SK-N-SH (cell line): ENCODE measurements around the gene DPYSL5. TPM values are rescaled to one million over a fixed set of nuclear protein-coding genes. Genes with fewer than 3 reads are reported as not detected.

Experiments
- CTCF ChIA-PET: fragments of 300-600, 350-600 bp; formaldehyde crosslinking; extraction: SDS; loops from one replicate; lab custom pipeline; 2021; lab: Yijun Ruan, JAX
- POLR2A ChIA-PET: fragments of 350-600 bp; sonication (Branson Sonifier 250); formaldehyde crosslinking; extraction: SDS; loops from one replicate; lab custom pipeline; 2020; ENCODE audit warnings: antibody characterized with exemption, inconsistent platforms; lab: Yijun Ruan, JAX
- DNase-seq: peaks from one replicate; pipeline ENCODE4 v3.0.0; 2012
- H2AFZ ChIP-seq: fragments of 200-600 bp; sonication (generic); 2 replicates; pipeline ENCODE4 v1.8.1; 2016; ENCODE audit warnings: antibody characterized with exemption, mild to moderate bottlenecking, low read depth
- H3F3A ChIP-seq: fragments of 200-600 bp; sonication (generic); replicated peaks from 2 replicates; pipeline ENCODE3; 2016; ENCODE audit warnings: antibody characterized with exemption, mild to moderate bottlenecking; ENCODE audit not compliant: insufficient read depth
- H3K27ac ChIP-seq, 2 experiments: fragments of 200-500 bp in 1 of 2; fragments of 200-600 bp in 1 of 2; sonication (Bioruptor generic) in 1 of 2; sonication (generic), shearing (Covaris generic) in 1 of 2; 2 replicates each; pipeline versions ENCODE4 v1.5.1 to v1.6.1; 2014 to 2016; ENCODE audit warnings: low read depth in 2 of 2, inconsistent platforms in 1 of 2, low read length in 1 of 2, mild to moderate bottlenecking in 1 of 2, mixed read lengths in 1 of 2
- H3K27me3 ChIP-seq: fragments of 200-600 bp; sonication (generic), shearing (Covaris generic); 2 replicates; pipeline ENCODE4 v1.6.1; 2016; ENCODE audit warnings: mixed run types; ENCODE audit not compliant: insufficient read depth
- H3K36me3 ChIP-seq, 2 experiments: fragments of 200-500 bp in 1 of 2; fragments of 200-600 bp in 1 of 2; sonication (Bioruptor generic) in 1 of 2; sonication (generic) in 1 of 2; replicated peaks in 1 of 2; 2 replicates each; pipeline versions ENCODE3 to v1.5.1; 2014 to 2016; ENCODE audit warnings: low read length in 1 of 2, mild to moderate bottlenecking in 1 of 2; ENCODE audit not compliant: insufficient read depth in 2 of 2, control insufficient read depth in 1 of 2
- H3K4me1 ChIP-seq, 2 experiments: fragments of 200-500 bp in 1 of 2; fragments of 200-600 bp in 1 of 2; sonication (Bioruptor generic) in 1 of 2; sonication (generic), shearing (Covaris generic) in 1 of 2; 2 replicates each; pipeline versions ENCODE4 v1.5.1 to v1.6.1; 2014 to 2016; ENCODE audit warnings: low read depth in 1 of 2, low read length in 1 of 2, mixed run types in 1 of 2; ENCODE audit not compliant: insufficient read depth in 2 of 2, control insufficient read depth in 1 of 2
- H3K4me2 ChIP-seq: fragments of 200-600 bp; sonication (generic), shearing (Covaris generic); 2 replicates; pipeline ENCODE4 v1.6.1; 2017; ENCODE audit warnings: mixed run types
- H3K4me3 ChIP-seq, 2 experiments: fragments of 200-500 bp in 1 of 2; fragments of 200-600 bp in 1 of 2; sonication (Bioruptor generic) in 1 of 2; sonication (generic), shearing (Covaris generic) in 1 of 2; 2 replicates each; pipeline versions ENCODE4 v1.5.1 to v1.8.1; 2014 to 2016; ENCODE audit warnings: low read depth in 2 of 2, inconsistent platforms in 1 of 2, low read length in 1 of 2, mild to moderate bottlenecking in 1 of 2, mixed read lengths in 1 of 2, moderate library complexity in 1 of 2
- H3K79me2 ChIP-seq: fragments of 200-600 bp; sonication (generic); 2 replicates; pipeline ENCODE4 v1.8.1; 2017; ENCODE audit warnings: mild to moderate bottlenecking; ENCODE audit not compliant: insufficient read depth
- H3K9ac ChIP-seq: fragments of 200-600 bp; sonication (generic); 2 replicates; pipeline ENCODE4 v1.6.1; 2017; ENCODE audit warnings: mixed run types
- H3K9me2 ChIP-seq: fragments of 200-600 bp; sonication (generic); 2 replicates; pipeline ENCODE4 v1.6.1; 2017; ENCODE audit warnings: mixed run types
- H3K9me3 ChIP-seq: fragments of 200-600 bp; sonication (generic); 2 replicates; pipeline ENCODE4 v1.6.1; 2017; ENCODE audit warnings: mixed run types, mild to moderate bottlenecking, moderate library complexity
- H4K20me1 ChIP-seq: fragments of 200-600 bp; sonication (generic); 2 replicates; pipeline ENCODE4 v1.6.1; 2017; ENCODE audit warnings: mild to moderate bottlenecking, mixed run types; ENCODE audit not compliant: insufficient read depth
- EZH2phosphoT487 ChIP-seq: fragments of 200-600 bp; sonication (generic); IDR thresholded peaks from 2 replicates; pipeline ENCODE4 v1.6.1; 2017; ENCODE audit warnings: low read depth, mixed run types, mild to moderate bottlenecking, antibody characterized with exemption, moderate library complexity, borderline replicate concordance
- NRF1 ChIP-seq: IDR thresholded peaks from 2 replicates; pipeline ENCODE4 v1.6.1; 2012; ENCODE audit warnings: low read depth, mild to moderate bottlenecking, low read length
- SIN3A ChIP-seq: IDR thresholded peaks from 2 replicates; pipeline ENCODE4 v1.6.1; 2012; ENCODE audit warnings: low read depth, mild to moderate bottlenecking, low read length, moderate library complexity, borderline replicate concordance
- TEAD4 ChIP-seq: IDR thresholded peaks from 2 replicates; pipeline ENCODE4 v1.4.0; 2012; ENCODE audit warnings: mild to moderate bottlenecking, borderline replicate concordance; ENCODE audit not compliant: insufficient read depth
- USF1 ChIP-seq: IDR thresholded peaks from 2 replicates; pipeline ENCODE4 v1.4.0; 2012; ENCODE audit warnings: low read depth, borderline replicate concordance
- USF2 ChIP-seq: fragments of 150-350 bp; IDR thresholded peaks from 2 replicates; pipeline ENCODE4 v1.6.1; 2017; ENCODE audit warnings: antibody characterized with exemption, low read length, low read depth, borderline replicate concordance
- WGBS: methylation state at CpG from one replicate; pipeline ENCODE4 v1.1.6; 2017; ENCODE audit warnings: low lambda C conversion rate; 5-methylcytosine and 5-hydroxymethylcytosine counted together
- polyA plus RNA-seq, 3 experiments: library from polyadenylated mRNA; depleted of rRNA; stranded (reverse); fragments of >200 nt; gene quantifications; 2 replicates each; pipeline ENCODE4 v1.2.3, GENCODE V29; 2012
- TF ChIP-seq, protein P1 (sequence below): fragments of 150-350 bp; IDR thresholded peaks from 2 replicates; pipeline ENCODE4 v1.6.1; 2016; ENCODE audit warnings: mild to moderate bottlenecking, low read depth, low read length
- TF ChIP-seq, protein P2 (sequence below): IDR thresholded peaks from 2 replicates; pipeline ENCODE4 v1.6.1; 2012; ENCODE audit warnings: mild to moderate bottlenecking, low read depth, low read length, moderate library complexity

Gene DPYSL5
- polyA plus RNA-seq, 1 of the 3 experiments (the other 2 are of a cell fraction): 0.79 TPM

GRCh38 chr2:26924731-26925099 lies 76.8 kb downstream of the DPYSL5 start:
- Histone ChIP-seq H3K4me1 (peaks cover 0 to 7% of the 10 kb centered on the region in 2 experiments; a peak in 2 of 4 replicates), H2AFZ (no peak overlapping the region), H4K20me1 (no peaks in the 10 kb centered on the region), H3K9ac (no peak overlapping the region), H3K9me3 (no peaks in the 10 kb centered on the region), H3K4me2 (no peak overlapping the region), H3K79me2 (no peaks in the 10 kb centered on the region), H3F3A (no peaks in the 10 kb centered on the region), H3K4me3 (no peak overlapping the region), H3K27me3 (peaks cover 9% of the 10 kb centered on the region; the same call in 1 of the 2 replicates), H3K9me2 (no peaks in the 10 kb centered on the region), H3K36me3 (no peaks in the 10 kb centered on the region), H3K27ac (no peak overlapping the region)
- no peak for DNase-seq
- TF ChIP-seq USF1: no peak
- no peak for TF ChIP-seq TEAD4
- TF ChIP-seq NRF1: no peak
- TF ChIP-seq SIN3A: no peak
- TF ChIP-seq EZH2phosphoT487: no peak
- TF ChIP-seq, protein P1, sequence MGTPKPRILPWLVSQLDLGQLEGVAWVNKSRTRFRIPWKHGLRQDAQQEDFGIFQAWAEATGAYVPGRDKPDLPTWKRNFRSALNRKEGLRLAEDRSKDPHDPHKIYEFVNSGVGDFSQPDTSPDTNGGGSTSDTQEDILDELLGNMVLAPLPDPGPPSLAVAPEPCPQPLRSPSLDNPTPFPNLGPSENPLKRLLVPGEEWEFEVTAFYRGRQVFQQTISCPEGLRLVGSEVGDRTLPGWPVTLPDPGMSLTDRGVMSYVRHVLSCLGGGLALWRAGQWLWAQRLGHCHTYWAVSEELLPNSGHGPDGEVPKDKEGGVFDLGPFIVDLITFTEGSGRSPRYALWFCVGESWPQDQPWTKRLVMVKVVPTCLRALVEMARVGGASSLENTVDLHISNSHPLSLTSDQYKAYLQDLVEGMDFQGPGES: no peak
- TF ChIP-seq, protein P2, sequence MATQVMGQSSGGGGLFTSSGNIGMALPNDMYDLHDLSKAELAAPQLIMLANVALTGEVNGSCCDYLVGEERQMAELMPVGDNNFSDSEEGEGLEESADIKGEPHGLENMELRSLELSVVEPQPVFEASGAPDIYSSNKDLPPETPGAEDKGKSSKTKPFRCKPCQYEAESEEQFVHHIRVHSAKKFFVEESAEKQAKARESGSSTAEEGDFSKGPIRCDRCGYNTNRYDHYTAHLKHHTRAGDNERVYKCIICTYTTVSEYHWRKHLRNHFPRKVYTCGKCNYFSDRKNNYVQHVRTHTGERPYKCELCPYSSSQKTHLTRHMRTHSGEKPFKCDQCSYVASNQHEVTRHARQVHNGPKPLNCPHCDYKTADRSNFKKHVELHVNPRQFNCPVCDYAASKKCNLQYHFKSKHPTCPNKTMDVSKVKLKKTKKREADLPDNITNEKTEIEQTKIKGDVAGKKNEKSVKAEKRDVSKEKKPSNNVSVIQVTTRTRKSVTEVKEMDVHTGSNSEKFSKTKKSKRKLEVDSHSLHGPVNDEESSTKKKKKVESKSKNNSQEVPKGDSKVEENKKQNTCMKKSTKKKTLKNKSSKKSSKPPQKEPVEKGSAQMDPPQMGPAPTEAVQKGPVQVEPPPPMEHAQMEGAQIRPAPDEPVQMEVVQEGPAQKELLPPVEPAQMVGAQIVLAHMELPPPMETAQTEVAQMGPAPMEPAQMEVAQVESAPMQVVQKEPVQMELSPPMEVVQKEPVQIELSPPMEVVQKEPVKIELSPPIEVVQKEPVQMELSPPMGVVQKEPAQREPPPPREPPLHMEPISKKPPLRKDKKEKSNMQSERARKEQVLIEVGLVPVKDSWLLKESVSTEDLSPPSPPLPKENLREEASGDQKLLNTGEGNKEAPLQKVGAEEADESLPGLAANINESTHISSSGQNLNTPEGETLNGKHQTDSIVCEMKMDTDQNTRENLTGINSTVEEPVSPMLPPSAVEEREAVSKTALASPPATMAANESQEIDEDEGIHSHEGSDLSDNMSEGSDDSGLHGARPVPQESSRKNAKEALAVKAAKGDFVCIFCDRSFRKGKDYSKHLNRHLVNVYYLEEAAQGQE: no peak
- TF ChIP-seq USF2: no peak
- ChIA-PET CTCF (interaction anchor here (0.8 to 25.9 kb wide), 5 partner anchors 12 to 76 kb away, joined by 3 to 779 read pairs (median 6); partner anchors contain the start of gene DPYSL5), POLR2A (interaction anchor here (1.9 kb wide), 1 partner anchor 12 kb away, joined by 6 read pairs; no protein-coding TSS in a partner anchor)
- WGBS: 84% methylated on average over 7 of the region's 14 CpGs
